ENCODE results near the gene SSH3.

- TF ChIP-seq, protein P1, sequence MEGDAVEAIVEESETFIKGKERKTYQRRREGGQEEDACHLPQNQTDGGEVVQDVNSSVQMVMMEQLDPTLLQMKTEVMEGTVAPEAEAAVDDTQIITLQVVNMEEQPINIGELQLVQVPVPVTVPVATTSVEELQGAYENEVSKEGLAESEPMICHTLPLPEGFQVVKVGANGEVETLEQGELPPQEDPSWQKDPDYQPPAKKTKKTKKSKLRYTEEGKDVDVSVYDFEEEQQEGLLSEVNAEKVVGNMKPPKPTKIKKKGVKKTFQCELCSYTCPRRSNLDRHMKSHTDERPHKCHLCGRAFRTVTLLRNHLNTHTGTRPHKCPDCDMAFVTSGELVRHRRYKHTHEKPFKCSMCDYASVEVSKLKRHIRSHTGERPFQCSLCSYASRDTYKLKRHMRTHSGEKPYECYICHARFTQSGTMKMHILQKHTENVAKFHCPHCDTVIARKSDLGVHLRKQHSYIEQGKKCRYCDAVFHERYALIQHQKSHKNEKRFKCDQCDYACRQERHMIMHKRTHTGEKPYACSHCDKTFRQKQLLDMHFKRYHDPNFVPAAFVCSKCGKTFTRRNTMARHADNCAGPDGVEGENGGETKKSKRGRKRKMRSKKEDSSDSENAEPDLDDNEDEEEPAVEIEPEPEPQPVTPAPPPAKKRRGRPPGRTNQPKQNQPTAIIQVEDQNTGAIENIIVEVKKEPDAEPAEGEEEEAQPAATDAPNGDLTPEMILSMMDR (IDR thresholded peaks at IDR 0.05; ENCODE audit: insufficient read depth, low read length, poor library complexity, severe bottlenecking), result no peak
- TF ChIP-seq EZH2phosphoT487 (conservative IDR thresholded peaks at IDR 0.05; ENCODE audit: low read length), result no peak
These were observed at the start of gene SSH3 for GRCh38 chr11:67303132-67303834.

All from SU-DHL-6 (cell line).